Erythroblast (primary cell): ENCODE measurements around the gene FCHO1.

Experiments used
- GATA1 ChIP-seq: IDR thresholded peaks from 2 replicates; pipeline ENCODE4 v1.6.1; 2011; ENCODE audit warnings: low read depth, mild to moderate bottlenecking, control low read depth, low read length, moderate library complexity
- POLR2A ChIP-seq: IDR thresholded peaks from 2 replicates; pipeline ENCODE4 v1.6.1; 2011; ENCODE audit warnings: mild to moderate bottlenecking, low read length

- TF ChIP-seq POLR2A (no peak), GATA1 (no peak)
Observed at GRCh38 chr19:17787274-17787913, 36.1 kb downstream of the FCHO1 start.
